Fibroblast of mammary gland (primary cell): ENCODE results near the gene HMX1.

ENCODE experiments used
- DNase-seq: peaks from one replicate; pipeline ENCODE4 v3.0.0-alpha.2; 2010; ENCODE audit warnings: low read depth
- H3K4me3 ChIP-seq: 2 replicates; pipeline ENCODE4 v1.5.1; 2011; ENCODE audit warnings: low read depth, mild to moderate bottlenecking, low read length, moderate library complexity; ENCODE audit not compliant: control insufficient read depth
- TF ChIP-seq, protein P1 (sequence below): conservative IDR thresholded peaks from 2 replicates; pipeline ENCODE4 v1.5.1; 2011; ENCODE audit warnings: low read depth, low read length, inconsistent platforms; ENCODE audit not compliant: control insufficient read depth, insufficient read depth

Gene HMX1

GRCh38 chr4:8850074-8850829, 21.4 kb downstream of the HMX1 start:
- DNase-seq: no peak
- no peak overlapping the region for H3K4me3 ChIP-seq
- TF ChIP-seq, protein P1, sequence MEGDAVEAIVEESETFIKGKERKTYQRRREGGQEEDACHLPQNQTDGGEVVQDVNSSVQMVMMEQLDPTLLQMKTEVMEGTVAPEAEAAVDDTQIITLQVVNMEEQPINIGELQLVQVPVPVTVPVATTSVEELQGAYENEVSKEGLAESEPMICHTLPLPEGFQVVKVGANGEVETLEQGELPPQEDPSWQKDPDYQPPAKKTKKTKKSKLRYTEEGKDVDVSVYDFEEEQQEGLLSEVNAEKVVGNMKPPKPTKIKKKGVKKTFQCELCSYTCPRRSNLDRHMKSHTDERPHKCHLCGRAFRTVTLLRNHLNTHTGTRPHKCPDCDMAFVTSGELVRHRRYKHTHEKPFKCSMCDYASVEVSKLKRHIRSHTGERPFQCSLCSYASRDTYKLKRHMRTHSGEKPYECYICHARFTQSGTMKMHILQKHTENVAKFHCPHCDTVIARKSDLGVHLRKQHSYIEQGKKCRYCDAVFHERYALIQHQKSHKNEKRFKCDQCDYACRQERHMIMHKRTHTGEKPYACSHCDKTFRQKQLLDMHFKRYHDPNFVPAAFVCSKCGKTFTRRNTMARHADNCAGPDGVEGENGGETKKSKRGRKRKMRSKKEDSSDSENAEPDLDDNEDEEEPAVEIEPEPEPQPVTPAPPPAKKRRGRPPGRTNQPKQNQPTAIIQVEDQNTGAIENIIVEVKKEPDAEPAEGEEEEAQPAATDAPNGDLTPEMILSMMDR: no peak

DNA sequence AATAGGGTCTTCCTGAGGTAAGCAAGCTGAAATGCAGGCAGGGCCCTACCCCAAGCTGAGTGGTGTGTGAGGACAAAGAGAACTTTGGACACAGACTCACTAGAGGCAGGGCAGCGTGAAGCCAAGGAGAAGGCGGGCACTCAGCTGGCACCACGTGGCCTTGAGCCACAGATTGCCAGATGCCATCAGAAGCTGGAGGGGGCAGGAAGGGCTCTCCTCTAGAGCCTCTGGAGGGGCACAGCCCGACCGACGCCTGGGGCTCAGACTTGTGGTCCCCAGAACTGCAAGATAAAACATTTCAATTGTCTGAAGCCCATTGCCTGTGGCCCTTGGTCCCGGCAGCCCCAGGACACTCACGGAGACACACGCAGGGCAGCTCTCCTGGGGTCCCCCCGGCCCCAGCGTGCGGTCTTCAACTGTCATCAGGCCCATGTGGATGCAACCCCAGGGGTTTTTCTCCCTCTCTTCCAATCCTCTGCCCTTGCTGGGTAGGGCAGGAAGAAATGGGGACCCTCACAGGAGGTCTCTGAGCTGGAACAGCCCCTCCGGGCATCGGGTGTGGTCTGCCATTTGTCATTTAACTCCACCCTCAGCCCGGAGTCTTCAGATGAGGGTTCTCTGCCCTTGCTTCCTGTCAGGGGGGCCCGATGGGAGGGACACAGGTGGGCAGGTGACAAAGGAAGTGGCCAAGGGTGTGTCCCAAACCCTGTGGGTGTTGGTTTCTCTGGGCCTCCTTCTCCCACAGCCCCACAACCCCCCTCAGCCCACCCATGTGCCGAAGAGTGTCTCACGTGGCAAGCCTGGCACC, 22.2 kb downstream of the HMX1 start:
- TF ChIP-seq, protein P1: no peak
- DNase-seq: no peak
- H3K4me3 ChIP-seq: no peak overlapping the region

DNA sequence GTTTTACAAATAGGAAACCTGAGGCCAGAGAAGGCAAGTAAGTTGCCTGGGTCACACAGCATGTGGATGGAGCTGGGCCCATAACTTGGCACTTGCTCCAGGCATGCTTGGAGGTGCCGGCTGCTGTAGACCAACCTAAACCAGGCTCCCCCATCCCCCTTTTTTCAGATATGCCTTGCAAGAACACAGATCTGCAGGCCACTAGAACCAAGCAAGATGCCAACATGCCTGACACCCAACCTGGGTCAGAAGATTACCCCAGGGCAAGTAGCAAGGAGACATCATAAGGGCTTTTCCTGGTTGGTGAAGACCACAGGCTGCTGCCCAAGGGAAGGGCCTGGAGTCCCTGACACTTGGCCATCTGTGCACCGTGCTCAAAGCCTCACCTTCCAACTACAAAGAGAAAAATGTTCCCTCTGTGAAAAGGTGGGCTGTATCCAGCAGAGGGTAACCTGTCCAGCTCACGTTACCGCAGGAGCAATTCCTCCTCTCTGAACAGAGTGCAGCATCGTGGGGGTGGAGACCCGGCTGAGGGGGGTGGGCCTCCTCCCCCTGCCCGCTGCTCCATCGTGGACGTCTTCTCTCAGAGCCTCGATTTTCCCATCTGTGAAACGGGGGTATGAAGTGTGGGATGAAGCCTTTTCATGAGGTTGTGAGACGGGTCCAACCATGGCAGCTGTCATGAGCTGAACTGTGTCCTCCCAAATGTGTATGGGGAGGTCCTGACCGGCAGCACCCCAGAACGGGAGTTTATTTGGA, 23.0 kb downstream of the HMX1 start:
- TF ChIP-seq, protein P1: no peak
- no peak for DNase-seq
- H3K4me3 ChIP-seq: no peak overlapping the region

DNA sequence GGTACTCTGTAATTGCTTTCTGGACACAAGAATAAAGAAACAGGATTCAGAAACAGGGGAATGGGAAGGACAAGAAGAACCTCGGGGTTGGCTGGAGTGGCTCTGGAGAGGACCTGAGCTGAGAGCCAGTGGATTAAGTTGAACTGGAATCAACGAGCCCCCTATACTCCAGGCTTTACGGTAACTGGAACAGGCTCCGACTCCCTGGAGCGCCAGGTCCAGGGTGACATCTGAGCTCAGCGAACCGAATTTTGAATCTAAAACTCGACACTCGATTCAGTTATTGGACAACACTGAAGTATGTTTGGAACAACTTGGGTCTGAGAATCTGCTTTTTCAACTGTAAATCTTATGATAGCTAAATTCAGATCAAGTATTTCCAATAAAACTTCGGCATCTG, 23.9 kb downstream of the HMX1 start:
- DNase-seq: no peak
- TF ChIP-seq, protein P1: no peak
- H3K4me3 ChIP-seq: no peak overlapping the region

DNA sequence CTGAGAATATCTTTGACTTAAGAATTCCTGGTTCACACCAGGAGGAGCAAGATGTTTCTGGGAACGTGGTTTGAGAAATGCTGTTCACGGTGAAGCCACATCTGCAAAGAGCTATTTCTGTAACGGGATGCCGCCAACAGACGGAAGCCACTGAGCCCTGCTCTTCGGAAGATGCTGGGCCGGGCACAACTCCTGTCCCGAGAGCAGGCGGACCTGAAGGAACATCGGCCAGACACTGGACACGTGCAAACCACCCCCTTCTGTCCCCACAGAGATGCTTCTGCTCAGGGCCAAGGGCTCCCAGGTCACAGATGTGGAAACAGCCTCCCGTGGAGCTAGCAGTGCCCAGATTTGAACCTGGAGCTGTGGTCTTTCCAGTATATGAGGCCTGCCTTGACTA, 24.3 kb downstream of the HMX1 start:
- TF ChIP-seq, protein P1: no peak
- H3K4me3 ChIP-seq: no peak overlapping the region
- no peak for DNase-seq

DNA sequence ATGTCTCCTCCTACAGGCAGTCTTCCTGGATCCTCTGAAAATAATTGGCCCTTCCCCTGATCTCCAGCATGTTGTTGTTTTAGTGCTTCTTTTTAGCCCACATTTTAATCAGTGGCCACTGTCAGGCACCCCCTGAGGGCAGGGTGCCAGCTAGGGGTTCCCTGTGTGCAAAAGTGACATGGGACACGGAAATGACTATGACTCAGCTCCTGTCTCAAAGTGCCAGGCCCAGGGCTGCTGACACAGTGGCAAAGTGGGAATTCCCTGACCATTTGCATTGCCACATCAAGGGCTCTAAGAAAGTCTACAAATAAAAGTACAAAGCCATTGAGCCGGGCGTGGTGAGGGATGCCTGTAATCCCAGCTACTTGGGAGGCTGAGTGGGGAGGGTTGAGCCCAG, 24.8 kb downstream of the HMX1 start:
- no peak overlapping the region for H3K4me3 ChIP-seq
- TF ChIP-seq, protein P1: no peak
- no peak for DNase-seq
